Midbrain (tissue), 1 donor: ENCODE data around the gene THBS3.
"Not testable (repeated sequence)": the region's sequence is repeated elsewhere in the genome, so short reads cannot be mapped to it uniquely, and the experiment has no call there.

Experiments used
- DNase-seq: peaks from one replicate; lab custom pipeline; 2025; lab: John Stamatoyannopoulos, UW

THBS3 gene

DNA sequence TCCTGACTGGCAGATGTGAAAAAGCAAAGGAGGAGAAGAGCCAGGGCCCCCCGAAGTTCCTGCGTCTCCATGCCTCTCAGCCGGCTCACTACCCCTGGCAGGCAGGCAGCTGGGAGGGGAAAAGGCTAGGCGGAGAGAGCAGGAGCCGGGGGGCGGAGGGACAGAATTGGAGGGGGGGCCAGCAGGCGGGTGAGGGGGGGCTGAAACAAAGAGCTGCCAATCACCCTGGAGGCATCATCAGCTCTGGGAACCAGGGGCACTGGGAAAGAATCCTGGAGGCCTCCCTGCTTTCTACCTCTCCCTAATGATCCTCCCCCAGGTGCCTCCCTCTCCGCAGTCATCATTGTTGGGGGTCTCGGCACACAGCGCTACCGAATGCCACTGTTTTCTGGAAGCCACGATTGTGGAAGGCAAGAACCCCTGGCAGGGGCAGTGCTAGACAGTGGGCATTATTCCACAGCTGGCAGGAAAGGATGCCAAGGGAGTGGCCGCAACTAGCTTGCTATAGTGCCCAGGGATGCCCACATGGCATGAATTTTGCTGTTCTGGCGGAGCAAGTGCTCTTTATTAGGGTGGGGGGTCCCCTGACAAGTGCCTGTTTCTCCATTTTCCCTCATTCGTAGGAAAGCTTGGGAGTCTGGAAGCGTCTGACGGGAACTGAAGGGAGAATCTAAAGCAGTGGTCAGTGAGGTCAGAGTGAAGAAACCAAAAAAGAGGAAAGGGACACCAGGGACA is at the start of gene THBS3:
THBS3 (minus strand) TSS at position 92 of the 735 bp plus-strand sequence; CDS start at position 71, 21 bp downstream.
- DNase-seq = peak; percentile 40

DNA sequence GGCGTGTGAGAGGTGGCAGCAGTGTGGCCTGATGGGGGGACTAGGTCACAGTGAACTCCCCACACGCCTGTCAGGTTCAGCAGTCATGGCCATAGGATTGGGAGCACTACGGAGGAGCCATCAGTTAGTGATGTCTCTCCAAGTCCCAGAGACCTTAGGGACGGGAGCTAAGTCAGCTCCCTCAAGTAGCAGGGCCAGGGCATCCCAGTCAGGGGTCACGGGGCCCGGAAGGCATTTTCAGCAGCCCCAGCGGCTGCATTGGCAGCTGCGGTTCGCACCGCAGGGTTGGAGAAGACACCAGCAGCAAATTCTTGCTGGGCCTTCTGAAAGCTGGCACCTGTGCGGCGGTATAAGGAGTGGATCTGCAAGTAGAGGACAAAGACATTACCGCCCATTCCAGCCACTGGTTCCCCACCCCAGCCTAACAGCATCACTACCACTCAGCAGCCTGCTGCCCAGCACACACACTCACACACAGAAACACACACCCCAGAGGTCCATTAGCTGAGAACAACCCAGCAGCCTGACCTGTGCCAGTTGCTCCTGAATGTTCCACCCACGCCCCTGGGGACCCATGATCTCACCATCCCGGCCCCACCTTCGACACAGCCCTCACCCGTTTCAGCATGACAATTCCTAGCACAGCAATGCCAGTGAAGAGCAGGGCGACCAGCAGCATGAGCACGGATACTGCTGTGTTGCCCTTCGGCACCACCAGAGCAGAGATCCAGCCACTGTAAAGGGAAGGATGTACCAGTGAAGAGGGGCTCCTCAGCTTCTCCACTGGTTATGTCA is 48.6 kb upstream of the THBS3 start:
- DNase-seq = no peak

DNA sequence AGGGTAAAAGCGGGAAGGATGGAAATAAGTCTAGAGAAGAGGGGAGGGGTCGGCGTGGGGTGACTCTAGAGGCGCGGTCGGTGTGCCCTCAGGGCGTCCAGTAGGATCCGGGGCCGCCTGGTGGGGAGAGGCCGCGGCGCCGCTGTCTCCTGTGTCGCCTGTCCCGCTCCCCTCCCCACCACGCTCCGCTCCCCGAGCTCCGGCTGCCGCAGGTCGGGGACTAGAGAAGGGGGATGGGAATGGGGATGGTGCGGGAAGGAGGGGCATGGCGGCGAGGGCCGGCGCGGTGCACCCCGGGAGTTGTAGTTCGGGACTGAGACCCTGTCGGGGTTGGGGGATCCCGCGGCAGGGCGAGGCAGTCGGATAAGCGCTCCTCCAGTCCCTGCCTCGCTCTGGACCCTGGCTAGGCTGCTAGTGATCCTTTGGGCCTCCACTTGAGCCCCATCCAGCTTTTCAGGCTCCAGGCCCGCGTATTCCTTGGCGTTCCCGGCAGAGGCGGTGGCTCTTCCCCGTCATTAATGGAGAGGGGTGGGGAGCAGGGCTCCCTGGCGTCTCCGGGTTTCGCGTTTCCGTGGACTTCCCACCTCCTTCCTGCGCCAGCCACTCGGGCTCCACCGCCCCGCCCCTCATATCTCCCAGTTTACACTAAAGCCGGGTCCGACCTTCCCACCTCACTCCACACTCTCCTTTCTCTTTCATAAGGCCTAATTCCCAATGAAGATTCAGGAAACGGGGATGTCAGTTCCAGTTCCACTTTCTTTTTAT is 47.7 kb upstream of the THBS3 start, which contains the start of gene ENTREP3:
ENTREP3 (minus strand) TSS at position 241 of the 765 bp plus-strand sequence. CDS start 606 bp downstream, outside the sequence.
- peak; percentile 90 for DNase-seq

DNA sequence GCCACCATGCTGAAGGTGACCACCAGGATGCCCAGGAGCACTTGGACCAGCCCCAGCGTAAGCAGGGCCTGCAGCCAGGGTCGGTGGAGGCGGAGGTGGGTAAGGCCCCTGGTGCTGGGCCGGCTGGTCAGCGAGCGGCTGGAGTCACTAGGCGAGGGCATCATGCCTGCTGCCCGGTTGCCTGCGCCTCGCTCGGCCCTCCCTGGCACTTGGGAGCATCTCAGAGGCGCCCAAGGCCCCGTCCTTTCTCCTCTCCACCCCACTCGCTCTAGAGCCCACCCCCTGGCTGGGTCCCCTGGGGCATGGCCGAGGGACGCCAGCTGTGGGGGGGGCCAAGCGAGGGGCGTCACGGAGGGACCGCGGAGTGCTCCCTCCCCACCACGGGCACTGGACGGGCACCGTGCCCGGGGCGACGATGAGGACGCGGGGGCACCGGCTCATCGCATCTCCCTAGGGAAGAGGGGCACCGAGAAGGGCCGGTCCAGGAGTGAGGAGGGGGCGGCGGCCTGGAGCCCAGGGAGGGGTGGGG is 47.1 kb upstream of the THBS3 start:
- DNase-seq = no peak

DNA sequence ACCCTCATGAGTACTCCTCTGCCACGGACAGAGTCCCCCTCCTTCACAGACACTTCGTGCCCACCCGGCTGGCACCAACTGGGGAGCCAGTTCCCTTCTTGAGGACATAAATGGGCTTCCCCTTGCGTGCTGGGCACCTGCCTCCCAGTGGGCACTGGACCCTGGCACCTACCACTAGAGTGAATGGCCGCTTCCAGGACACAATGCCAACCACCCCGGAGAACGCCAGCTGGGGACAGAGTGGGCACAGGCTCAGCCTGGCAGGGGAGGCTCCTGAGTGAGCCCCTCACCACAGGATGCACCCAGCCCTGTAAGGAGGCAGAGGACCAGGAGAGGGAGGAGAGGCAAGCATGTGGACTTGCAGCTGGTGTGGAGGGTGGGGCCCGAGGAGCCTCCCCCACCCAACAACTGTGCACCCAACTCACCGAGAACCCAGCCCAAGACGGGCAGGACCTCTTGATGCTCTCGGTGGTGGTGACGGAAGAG is 46.6 kb upstream of the THBS3 start:
- DNase-seq = no peak

DNA sequence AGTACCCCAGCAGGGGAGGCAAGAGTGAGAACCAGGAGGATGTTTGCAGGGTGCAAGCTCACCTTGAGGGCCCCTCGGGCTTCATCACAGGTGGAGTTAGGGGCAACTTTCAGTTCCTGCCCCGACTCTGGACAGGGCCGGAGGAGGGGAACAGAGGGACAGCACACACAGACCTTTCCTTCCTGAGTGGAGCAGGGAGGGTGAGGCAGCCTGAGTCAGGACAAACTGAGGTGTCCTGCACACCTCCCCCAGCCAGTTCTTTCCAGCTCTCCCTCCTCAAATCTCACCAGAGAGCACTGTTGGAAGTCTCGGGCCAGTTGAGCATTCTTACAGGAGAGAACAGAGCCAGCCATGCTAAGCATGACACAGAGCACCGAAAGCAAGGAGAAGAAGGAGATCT is 46.1 kb upstream of the THBS3 start:
- DNase-seq = no peak

DNA sequence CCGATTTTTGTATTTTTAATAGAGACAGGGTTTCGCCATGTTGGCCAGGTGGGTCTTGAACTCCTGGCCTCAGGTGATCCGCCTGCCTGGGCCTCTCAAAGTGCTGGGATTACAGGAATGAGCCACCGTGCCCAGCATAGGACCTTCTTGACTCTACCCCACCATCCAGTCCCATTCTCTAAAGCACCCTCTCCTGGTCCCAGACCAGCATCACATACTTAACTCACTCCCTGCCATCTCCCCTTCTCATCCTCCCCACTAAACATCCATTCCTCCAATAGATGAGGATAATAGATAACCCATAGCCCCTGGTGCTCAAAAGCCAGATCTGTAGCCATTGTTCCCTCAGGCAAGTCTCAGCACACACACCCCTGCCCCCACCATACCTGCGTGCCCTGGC is 45.5 kb upstream of the THBS3 start:
- no peak for DNase-seq

DNA sequence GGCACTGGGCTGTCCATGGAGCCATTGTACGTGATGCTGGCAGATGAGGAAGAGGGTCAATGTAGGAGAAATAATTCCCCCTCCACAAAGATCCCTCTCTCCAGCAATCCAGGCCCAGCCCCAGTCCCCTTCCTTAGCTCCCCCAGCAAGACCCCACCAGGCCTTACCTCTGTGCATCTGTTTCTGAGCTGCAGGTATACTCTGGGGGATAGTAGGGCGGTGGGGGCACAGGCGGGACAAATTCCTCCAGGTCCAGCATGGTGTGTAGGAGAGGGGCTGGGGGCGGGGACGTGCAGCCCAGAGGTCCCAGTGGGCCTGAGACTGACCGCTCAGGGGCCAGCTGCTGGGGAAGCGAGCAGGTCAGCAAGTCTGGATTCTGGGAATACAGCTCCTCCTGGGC is 43.9 kb upstream of the THBS3 start:
- DNase-seq = no peak

DNA sequence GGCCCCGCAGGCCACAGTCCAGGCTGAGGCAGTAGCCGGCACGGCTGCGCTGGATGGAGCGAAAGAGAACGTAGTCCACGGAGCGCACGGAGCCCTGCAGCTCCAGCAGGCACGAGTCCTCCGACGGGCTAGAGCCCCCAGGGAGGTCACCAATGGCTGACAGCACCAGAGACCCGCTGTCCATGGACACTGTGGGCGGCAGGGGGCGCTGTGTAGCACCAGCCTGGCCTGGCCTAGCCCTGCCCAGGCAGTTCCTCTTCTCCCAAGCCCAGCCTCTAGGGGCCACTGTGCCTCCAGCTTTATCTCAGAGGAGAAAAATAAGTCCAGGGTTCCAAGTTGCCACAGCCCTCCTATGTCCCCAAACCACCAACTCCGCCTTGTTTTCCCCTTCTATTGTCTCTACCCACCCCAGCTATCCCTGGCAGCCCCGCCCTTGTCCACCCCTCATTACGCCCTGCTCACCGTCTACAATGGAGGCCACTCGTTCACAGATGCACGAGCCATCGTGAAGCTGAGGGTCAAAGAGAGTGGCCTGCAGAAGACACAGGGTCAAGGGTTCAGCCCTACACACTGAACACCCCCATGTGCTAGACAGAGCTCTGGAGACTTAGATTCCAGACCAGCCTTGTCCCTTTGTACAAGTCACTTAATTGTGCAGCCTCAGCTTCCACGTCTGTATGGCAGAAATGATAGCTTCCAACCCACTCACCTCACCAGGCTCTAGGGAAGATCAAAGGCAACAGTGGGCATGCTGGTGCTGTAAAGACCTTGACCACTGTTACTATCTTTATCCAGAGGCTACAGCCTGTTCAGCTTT is 43.1 kb upstream of the THBS3 start:
- DNase-seq = peak; percentile 92

DNA sequence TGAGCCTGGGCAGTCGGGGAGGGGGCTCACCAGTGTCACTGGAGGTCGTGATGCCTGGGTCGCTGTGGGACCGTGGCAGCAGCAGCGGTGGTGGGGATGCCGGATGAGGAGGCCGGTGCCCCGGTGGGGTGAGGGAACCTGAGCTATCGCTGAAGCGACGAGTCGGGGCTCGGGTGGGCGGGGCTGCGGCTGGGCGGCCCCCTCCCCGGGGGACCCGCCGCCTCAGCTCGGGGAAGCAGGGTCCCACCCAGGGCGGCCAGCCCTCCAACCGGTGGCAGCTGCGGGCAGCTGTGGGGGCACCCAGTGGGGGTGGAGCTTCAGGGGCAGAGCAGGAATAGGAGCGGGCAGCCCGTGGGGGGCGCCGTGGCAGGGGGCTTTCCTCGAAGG is 42.5 kb upstream of the THBS3 start:
- no peak for DNase-seq

DNA sequence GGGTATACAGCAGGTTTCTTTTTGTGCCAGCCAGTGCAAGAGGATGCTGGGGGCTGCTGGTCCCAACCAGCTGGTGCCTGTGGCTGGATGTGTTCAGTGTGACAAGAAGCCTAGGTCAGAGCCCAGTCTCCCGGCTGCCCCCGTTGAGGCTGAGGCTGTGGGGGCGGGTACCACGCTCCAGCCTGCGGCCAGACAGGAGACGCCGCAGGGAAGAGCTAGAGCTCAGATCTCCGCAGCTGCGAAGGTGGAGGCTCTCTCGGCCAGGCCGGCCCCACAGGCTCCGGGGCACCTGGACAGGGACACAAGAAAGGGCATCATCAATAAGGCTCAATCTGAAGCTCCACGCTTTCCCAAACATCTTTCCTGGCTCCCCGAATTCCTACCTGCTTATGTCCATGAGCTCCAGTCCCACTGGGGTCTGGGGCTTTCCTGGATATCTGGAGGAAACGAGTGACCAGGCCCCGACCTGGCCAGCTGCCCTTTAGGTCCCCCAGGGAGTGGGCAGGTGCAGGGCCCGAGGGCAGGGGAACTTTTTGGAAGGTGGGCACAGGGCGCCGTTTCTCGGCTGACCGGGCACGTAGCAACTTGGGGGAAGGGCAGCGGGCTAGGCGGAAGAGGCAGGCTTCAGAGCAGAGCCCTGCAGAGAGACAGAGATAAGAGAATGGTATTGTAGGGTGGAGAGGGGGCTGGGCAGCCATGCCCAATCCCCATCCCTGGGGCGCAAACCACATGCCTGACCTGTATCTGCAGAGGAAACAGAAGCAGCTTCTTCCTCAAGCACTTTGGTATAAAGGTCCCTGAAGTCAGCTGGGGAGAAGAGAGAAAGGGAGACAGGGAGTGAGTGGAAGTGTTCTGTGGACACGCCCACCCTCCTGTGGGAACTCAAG is 40.2 kb upstream of the THBS3 start:
- DNase-seq = no peak

DNA sequence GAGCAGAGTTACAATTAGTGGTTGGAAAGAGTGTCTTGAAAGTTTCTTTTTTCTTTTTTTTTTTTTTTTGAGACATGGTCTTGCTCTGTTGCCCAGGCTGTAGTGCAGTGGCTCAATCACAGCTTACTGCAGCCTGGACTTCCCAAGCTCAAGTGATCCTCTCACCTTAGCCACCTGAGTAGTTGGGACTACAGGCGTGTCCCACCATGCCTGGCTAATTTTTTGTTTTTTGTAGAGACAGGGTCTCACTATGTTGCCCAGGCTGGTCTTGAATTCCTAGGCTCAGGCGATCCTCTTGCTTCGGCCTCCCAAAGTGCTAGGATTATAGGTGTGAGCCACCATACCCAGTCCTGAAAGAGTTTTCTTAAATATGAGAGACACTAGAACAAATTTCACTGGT is 39.1 kb upstream of the THBS3 start:
- DNase-seq = not testable (repeated sequence)

DNA sequence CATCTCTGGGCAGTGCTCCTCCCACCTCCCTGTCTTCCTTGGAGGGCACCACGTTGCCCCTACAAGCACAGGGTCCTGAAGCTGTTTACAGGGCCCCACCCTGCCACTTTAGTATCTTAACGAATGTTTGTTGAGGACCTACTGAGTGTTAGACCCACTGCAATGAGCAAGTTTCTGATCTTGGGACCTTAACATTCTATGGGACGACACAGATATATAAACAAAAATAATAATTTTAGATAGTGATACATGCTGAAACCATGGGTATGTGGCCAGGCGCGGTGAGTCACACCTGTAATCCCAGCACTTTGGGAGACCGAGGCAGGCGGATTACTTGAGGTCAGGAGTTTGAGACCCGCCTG is 37.4 kb upstream of the THBS3 start:
- DNase-seq = no peak

DNA sequence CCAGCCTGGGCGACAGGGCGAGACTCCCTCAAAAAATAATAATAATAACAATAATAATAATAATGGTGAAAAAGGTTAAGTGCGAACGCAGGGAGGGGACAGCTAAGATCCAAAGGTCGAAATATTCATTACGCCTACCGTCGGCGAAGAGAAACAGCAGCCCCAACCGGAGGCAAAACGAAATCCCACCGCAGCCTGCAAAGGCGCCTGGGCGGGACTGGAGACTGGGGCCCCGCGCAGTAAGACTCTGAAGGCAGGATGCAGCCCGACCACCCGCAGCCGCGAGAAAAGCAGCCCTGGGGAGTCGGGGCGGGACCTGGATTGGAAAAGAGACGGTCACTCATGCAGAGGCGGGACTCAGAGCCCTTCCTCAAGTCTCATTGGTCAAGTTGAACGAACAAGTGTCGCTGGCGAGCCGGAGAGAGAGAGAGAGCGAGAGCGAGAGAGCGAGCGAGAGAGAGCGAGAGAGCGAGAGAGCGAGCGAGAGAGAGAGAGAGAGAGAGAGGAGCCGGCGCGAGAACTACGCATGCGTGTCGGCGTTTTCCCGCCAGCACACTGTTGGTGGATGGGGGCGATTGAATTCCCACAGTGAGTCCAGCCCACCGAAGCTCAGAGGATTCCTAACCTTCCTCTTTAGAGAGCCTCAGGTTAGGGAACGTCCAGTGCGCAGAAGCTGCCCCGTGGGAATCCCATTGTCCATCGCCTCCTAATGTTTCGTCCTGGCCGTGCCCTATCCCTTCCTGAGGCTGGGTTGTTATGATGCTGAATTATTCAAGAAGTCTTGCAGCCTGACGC is 36.9 kb upstream of the THBS3 start:
- DNase-seq = peak; percentile 99

DNA sequence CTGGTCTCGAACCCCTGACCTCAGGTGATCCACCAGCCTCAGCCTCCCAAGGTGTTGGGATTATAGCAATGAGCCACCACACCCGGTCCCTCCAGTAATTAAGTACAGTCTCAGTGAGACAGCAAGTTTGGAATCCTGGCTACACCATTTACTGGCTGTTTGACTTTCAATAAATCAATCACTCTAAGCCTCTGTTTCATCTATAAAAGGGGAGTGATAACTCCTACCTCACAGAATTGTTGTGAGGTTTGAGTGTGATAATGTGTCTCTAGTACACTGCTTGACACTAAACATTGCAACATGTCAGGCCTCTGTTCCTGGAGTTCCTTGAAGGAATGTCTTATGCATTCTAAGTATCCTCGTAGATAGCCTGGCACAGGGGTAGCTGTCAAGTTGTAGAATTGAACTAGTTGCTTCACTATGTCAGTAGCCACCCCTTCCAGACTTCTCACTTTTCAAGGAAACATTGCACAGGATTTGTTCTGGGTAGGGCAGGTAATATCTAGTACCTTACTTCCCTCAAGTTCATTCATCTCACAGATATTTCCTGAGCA is 35.2 kb upstream of the THBS3 start:
- DNase-seq = peak; percentile 7

DNA sequence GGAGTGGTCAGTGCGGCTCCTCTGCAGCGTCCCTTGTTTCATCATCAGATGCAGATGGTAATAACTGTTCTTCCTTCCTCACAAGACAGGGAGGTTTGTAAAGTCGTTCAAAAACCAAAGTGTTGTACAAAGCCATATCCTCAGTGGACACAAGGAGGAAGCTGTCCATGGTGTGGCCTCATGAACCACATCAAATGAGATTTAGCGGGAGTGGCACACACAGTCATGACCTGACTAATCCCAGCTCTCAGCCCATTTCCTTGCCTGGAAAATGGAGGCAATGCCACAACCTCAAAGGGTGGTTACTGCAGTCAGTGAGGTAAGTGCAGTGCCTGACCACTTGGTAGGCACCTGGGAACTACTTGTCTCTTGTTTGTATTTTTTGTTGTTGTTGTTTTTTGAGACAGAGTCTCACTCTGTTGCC is 34.2 kb upstream of the THBS3 start:
- DNase-seq = no peak

DNA sequence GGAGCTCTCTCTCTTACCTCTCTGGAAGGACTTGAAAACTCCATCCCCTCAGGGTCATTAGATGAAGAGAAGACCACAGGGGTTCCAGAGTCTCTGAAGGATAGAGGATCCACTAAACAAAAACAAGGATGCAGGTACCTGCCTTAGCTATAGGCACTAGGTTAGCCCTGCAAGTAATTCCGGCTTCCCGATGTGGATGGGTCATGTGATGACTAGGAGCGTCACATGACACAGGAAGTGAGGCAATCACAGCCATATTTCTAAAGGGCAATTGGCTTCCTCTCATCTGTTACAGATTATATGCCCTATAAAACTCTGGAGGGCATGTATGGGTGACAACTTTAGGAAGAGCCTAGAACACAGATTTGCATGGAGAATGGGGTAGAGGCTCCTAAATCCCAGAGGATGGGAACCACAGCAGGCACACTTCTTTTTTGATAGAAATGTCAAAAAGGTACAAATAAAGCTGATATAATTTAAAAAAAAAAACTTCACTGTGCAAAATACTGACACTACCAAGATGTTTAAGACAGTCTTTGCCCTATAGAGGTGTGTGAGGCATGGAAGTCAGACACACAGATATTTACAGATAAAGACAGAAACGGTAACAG is 33.5 kb upstream of the THBS3 start:
- DNase-seq = peak; percentile 90

DNA sequence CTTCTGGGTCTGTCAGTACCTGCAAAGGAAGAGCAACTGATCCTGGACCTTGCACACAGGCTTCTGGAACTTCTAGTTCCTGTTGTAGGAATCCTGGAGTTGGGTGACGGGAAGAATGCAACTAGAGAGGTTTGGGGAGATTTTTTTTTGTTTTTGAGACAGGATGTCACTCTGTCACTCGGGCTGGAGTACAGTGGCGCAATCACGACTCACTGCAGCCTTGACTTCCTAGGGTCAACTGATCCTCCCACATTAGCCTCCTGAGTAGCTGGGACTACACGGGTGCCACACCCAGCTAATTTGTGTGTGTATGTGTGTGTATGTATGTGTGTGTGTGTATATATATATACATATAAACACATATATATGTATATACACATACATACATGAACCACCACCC is 28.8 kb upstream of the THBS3 start:
- no peak for DNase-seq

DNA sequence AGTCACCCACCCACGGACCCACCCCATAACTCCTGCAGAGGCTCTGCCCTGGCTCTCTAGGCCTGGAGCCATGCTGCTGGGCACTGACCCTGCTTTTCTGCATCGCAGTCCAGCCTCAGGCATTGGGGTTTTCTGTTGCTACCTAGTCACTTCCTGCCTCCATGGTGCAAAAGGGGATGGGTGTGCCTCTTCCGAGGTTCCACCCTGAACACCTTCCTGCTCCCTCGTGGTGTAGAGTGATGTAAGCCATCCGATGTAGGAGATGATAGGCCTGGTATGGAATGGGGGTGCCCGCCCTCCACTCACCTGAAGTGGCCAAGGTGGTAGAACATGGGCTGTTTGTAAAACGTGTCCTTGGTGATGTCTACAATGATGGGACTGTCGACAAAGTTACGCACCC is 27.7 kb upstream of the THBS3 start:
- not testable (repeated sequence) for DNase-seq
